ENCODE results near the gene TPRX2. TPM values are rescaled to one million over a fixed set of nuclear protein-coding genes. Genes with fewer than 3 reads are reported as not detected.

Gene TPRX2
- total RNA-seq, 4 donors from 2014 or later = not detected

DNA sequence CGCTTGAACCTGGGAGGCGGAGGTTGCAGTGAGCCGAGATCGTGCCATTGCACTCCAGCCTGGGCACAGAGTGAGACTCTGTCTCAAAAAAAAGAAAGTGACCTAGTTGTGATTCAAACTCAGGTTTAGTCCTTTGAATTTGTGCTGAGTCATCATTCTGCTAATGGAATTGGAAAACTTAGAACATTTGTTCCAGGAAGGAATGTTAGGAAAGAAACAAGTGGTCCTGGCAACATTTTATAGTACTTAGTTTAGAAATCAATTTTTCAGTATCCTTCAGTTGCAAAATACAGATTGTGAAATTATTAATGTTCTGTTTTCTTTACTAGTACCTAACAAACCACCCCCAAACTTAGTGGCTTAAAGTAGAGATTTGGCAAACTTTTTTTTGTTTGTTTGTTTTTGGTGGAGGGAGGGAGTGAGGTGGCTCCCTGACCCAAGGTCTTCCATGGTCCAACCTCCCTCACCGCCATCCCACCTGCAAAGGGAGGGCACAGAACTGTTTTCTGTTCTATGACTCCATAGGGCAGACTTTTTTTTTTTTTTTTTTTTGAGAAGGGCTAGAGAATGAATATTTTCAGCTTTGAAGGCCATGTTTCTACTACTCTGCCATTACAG is 36.2 kb downstream of the TPRX2 start:
- Histone ChIP-seq H3K9me3 (no peaks in the 10 kb centered on the region), H3K27ac (no peak overlapping the region), H3K4me3 (no peak overlapping the region), H3K4me1 (no peaks in the 10 kb centered on the region), H3K27me3 (no peaks in the 10 kb centered on the region), H3K36me3 (no peaks in the 10 kb centered on the region)
- intact Hi-C loops (cut with DNase I; ENCODE audit: low total_unique reads) = no loop called here
- DNase-seq = no peak
- TF ChIP-seq POLR2A (IDR thresholded peaks at IDR 0.05) = no peak
- TF ChIP-seq, protein P1, sequence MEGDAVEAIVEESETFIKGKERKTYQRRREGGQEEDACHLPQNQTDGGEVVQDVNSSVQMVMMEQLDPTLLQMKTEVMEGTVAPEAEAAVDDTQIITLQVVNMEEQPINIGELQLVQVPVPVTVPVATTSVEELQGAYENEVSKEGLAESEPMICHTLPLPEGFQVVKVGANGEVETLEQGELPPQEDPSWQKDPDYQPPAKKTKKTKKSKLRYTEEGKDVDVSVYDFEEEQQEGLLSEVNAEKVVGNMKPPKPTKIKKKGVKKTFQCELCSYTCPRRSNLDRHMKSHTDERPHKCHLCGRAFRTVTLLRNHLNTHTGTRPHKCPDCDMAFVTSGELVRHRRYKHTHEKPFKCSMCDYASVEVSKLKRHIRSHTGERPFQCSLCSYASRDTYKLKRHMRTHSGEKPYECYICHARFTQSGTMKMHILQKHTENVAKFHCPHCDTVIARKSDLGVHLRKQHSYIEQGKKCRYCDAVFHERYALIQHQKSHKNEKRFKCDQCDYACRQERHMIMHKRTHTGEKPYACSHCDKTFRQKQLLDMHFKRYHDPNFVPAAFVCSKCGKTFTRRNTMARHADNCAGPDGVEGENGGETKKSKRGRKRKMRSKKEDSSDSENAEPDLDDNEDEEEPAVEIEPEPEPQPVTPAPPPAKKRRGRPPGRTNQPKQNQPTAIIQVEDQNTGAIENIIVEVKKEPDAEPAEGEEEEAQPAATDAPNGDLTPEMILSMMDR (IDR thresholded peaks at IDR 0.05) = no peak

DNA sequence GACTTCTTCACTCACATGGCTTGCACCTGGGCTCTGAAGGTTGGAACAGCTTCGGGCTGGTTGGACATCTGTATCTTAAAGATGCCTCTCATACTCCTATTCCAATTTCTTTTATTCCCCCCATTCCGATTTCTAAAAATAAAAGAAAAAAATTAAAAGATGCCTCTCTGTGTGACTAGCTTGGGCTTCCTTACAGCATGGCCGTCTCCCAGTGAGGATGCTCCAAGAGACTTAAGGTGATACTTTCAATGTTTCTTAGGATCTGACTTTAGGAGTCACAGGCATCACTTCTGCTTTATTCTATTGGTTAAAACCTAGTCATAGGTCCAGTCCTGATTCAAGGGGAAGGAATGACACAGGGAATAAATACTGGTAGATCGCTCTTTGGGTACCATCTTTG is 37.0 kb downstream of the TPRX2 start:
- DNase-seq = no peak
- H3K4me1 ChIP-seq = no peaks in the 10 kb centered on the region
- H3K9me3 ChIP-seq = no peaks in the 10 kb centered on the region
- no peaks in the 10 kb centered on the region for H3K36me3 ChIP-seq
- H3K27me3 ChIP-seq = no peaks in the 10 kb centered on the region
- no peak overlapping the region for H3K27ac ChIP-seq
- intact Hi-C loops (cut with DNase I; ENCODE audit: low total_unique reads) = no loop called here
- TF ChIP-seq, protein P1 (IDR thresholded peaks at IDR 0.05) = no peak
- TF ChIP-seq POLR2A (IDR thresholded peaks at IDR 0.05) = no peak
- no peak overlapping the region for H3K4me3 ChIP-seq

GRCh38 chr19:47896773-47897172 is 37.7 kb downstream of the TPRX2 start:
- DNase-seq = no peak
- no peak overlapping the region for H3K4me3 ChIP-seq
- no peaks in the 10 kb centered on the region for H3K9me3 ChIP-seq
- H3K36me3 ChIP-seq = no peaks in the 10 kb centered on the region
- H3K4me1 ChIP-seq = no peaks in the 10 kb centered on the region
- no peak for TF ChIP-seq POLR2A (IDR thresholded peaks at IDR 0.05)
- TF ChIP-seq, protein P1 (IDR thresholded peaks at IDR 0.05) = no peak
- intact Hi-C loops (cut with DNase I; ENCODE audit: low total_unique reads) = no loop called here
- H3K27me3 ChIP-seq = no peaks in the 10 kb centered on the region
- no peak overlapping the region for H3K27ac ChIP-seq

DNA sequence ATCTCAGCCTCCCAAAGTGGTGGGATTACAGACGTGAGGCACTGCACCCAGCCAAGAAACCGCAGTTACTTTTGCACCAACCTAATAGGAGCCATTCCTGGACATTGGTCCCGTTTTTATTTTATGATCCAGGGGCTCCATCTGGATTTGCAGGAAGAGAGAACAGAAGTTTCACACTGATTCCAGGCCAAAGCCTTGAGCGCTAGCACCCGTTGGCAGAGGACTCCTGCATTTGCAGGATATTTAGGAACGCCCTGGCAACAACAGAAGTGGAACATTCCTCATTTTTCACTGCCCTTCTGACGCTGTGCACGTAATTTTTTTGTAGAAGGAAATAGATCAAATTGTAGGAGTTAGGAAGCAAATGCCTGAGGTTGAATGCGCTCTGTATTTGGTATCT is 38.8 kb downstream of the TPRX2 start:
- Histone ChIP-seq H3K4me1 (no peaks in the 10 kb centered on the region), H3K36me3 (no peaks in the 10 kb centered on the region), H3K9me3 (no peaks in the 10 kb centered on the region), H3K4me3 (no peak overlapping the region), H3K27ac (no peak overlapping the region), H3K27me3 (no peaks in the 10 kb centered on the region)
- DNase-seq = no peak
- intact Hi-C loops (cut with DNase I; ENCODE audit: low total_unique reads) = no loop called here
- TF ChIP-seq, protein P1 (IDR thresholded peaks at IDR 0.05) = no peak
- TF ChIP-seq POLR2A (IDR thresholded peaks at IDR 0.05) = no peak

- Histone ChIP-seq H3K4me1 (no peaks in the 10 kb centered on the region), H3K27ac (no peak overlapping the region), H3K36me3 (no peaks in the 10 kb centered on the region), H3K9me3 (no peaks in the 10 kb centered on the region), H3K4me3 (no peak overlapping the region), H3K27me3 (no peaks in the 10 kb centered on the region)
- intact Hi-C loops (cut with DNase I; ENCODE audit: low total_unique reads) = no loop called here
- no peak for DNase-seq
- TF ChIP-seq POLR2A (IDR thresholded peaks at IDR 0.05) = no peak
- TF ChIP-seq, protein P1 (IDR thresholded peaks at IDR 0.05) = no peak
Measured at GRCh38 chr19:47899335-47899734, 40.3 kb downstream of the TPRX2 start.

Data from uterus (tissue), 4 donors.